Neural progenitor cell (in vitro differentiated cells): ENCODE measurements around the gene NUBPL.

Experiments
- EZH2 ChIP-seq: fragments of 200-600 bp; sonication (generic); IDR thresholded peaks from 2 replicates; pipeline ENCODE4 v1.6.1; 2017; ENCODE audit warnings: antibody characterized with exemption, mild to moderate bottlenecking, moderate library complexity
- TF ChIP-seq, protein P1 (sequence below): fragments of 200-600 bp; sonication (generic); IDR thresholded peaks from 2 replicates; pipeline ENCODE4 v1.5.1; 2017; ENCODE audit warnings: antibody characterized with exemption, mild to moderate bottlenecking

DNA sequence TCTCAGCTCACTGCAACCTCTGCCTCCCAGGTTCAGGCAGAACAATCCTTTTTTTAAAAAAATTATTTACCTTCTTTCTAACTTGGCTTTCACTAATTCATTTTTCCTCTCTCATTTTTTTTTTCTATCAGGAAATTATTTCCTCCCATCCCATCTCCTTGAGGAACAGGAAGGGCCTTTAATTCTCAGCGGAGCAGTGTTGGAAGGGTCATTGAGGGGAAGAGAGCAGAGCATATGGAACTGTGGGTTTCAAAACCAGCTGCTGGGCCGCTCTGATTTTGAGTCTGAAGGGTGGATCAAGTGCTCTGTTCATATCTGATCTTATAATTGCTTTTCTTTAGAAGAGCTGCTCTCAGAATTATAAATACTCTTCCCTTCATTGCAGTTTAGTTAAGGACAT lies 29.0 kb downstream of the NUBPL start:
- TF ChIP-seq, protein P1, sequence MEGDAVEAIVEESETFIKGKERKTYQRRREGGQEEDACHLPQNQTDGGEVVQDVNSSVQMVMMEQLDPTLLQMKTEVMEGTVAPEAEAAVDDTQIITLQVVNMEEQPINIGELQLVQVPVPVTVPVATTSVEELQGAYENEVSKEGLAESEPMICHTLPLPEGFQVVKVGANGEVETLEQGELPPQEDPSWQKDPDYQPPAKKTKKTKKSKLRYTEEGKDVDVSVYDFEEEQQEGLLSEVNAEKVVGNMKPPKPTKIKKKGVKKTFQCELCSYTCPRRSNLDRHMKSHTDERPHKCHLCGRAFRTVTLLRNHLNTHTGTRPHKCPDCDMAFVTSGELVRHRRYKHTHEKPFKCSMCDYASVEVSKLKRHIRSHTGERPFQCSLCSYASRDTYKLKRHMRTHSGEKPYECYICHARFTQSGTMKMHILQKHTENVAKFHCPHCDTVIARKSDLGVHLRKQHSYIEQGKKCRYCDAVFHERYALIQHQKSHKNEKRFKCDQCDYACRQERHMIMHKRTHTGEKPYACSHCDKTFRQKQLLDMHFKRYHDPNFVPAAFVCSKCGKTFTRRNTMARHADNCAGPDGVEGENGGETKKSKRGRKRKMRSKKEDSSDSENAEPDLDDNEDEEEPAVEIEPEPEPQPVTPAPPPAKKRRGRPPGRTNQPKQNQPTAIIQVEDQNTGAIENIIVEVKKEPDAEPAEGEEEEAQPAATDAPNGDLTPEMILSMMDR = no peak
- no peak for TF ChIP-seq EZH2
